Measurements from ENCODE around the gene BRCA2.

BRCA2 gene

DNA sequence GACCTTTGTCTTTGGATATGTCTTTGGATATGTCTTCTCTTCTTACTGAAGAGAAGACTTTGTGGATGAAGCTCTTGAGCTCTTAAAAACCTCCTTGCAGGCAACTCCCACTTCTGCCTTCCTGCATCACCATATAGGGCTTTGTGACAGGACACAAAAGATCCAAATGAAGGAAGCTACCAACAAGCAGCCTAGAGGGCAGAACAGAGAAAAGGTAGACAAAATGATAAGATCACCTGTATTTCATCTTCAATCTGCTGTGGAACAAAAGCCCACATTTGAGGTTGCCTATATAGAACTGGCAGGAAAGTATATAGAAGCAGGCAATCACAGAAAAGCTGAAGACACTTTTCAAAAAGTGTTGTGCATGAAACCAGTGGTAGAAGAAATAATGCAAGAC is 70.1 kb downstream of the BRCA2 start:
- no peak for DNase-seq (ENCODE audit: low spot score)

DNA sequence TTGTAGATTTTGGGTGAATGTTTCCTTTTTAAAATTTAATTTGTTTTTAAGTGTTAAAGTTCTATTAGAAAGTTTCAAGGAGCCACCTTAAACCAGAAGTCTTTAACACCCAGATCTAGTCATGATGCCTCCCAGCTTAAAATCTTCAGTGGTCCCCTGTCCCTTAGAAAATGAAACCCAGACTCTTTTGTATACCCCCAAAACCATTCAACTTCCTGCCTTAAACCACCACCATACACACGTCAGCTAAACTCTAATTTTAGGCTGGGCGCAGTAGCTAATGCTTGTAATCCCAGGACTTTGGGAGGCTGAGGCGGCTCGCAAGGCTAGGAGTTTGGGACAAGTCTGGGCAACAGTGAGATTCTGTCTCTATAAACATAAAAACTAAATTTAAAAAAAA is 74.7 kb downstream of the BRCA2 start:
- no peak for DNase-seq (ENCODE audit: low spot score)

DNA sequence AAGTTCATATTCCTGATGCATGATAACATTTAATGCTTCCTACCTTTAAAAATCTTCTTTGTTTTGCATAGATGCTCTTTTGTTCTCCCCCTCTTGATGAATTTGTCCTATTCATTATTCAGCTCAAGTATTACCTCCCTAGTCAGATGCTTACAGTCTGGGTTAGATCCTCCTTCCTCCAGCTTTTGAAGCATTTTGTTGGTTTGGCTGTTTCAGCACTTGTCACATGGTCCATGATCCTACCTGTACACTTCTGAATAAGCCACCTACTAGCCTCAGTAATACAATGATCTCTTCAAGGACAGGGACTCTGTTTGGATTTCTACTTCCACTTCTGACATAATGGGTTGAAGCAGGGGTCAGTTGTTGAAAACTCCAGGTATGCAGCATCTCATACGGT is 75.2 kb downstream of the BRCA2 start:
- DNase-seq (ENCODE audit: low spot score) = no peak

DNA sequence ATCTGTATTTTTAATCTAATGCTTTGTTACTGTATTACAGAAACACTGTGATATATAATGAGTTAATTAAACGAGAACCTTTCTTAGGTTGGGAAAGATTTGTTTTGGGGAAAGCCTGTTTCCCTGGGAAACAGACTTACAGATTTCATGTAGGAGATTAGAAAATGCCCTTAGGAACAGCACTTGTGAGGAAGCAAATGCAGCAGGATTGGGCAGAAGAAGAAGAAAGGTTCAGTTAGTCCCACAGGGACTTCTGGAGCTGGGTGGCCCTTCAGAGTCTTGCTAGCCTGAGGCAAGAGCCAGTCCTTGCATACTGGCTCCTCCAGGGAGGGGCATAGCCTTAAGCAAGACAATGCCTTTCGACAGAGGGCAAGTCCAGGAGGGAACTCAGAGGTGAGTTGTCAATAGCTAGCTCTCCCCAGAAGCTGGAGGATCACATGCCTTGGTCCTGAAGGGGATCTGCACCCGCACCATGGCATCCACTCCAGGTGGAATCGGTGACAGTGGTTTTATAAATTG is 75.9 kb downstream of the BRCA2 start:
- no peak for DNase-seq (ENCODE audit: low spot score)

DNA sequence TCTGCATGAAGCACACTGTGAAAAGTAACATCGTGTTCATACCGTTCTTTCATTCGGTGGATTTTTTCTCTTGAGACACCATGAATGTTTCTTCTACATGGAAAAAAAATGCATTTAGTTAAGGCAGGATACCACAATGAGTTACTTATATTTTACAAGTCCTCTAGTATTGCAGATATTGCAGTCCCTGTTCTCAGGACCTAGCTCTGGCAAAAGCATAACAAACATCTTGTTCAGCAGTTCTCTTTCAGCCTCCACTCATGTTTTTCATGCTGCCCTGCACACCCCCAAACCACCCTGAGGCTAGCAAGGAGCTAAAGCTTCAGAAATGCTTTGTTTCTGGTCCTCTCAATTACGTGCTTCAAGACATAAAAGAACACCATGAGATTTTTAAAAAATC is 87.8 kb downstream of the BRCA2 start:
- DNase-seq (ENCODE audit: low spot score) = no peak

DNA sequence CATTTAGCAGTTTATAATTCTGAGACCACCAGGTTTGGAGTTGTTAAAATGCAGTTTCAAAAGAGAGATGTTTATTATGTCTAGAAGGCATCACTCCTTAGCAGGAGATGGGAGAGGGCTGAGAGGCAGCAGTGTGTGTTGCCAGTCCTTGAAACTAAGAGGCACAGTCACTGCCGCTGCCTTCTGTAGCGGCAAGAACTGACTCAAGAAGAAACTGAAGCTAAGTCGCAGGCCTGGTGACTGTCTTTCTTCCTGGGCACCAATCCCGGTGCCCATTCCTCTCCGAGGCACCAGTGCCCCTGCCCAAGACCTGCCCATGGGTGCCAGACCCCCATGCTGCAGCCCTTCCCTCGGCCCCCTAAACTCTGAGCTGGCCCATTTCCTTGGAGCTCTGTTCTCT is 92.5 kb downstream of the BRCA2 start:
- DNase-seq (ENCODE audit: low spot score) = no peak

DNA sequence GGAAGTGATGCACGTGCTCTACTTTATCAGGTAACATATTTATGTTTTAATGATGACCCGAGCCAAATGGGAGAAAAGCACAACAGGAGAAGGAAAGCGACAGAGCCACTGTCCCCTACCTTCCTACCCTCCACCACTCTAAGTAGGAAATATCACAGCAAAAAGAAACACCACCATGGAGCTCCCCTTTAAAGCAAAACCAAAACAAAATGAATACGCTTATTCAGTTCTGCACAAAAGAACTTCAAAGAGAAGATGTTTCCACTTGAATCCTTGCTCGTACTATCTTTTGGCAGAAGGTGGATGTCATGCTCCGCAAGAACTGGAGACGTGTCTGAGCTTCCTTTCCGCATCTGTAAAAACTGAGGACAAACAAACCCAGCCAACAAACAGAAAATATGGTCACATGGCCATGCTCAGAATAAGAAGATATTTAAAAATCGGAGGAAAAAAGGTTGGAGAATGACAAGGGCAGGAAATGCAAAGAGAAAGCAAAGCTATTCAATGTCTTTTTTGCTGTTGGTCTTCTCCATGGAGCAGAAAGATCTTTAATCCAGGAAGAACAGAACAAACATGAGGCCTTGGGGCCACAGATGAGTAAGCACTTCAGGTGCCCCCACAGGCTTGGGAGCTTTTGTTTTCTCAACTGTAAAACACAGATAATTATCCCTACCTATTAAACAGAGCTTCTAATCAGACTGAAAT is 93.1 kb downstream of the BRCA2 start:
- no peak for DNase-seq (ENCODE audit: low spot score)

DNA sequence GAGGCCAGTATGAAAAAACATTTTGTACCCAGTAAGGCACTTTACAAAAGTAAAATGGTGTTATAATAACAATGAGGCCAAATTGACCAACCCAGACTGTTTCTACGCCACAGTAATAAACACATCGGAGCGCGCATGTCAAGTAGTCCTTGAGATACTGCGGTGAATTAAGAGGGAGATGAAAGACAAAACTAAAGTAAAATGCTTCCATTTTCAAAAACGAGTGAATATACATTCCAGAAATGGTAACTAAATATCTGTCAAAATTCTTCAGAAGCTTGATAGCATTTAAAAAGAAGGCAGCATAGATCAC is 93.6 kb downstream of the BRCA2 start:
- DNase-seq (ENCODE audit: low spot score) = no peak

DNA sequence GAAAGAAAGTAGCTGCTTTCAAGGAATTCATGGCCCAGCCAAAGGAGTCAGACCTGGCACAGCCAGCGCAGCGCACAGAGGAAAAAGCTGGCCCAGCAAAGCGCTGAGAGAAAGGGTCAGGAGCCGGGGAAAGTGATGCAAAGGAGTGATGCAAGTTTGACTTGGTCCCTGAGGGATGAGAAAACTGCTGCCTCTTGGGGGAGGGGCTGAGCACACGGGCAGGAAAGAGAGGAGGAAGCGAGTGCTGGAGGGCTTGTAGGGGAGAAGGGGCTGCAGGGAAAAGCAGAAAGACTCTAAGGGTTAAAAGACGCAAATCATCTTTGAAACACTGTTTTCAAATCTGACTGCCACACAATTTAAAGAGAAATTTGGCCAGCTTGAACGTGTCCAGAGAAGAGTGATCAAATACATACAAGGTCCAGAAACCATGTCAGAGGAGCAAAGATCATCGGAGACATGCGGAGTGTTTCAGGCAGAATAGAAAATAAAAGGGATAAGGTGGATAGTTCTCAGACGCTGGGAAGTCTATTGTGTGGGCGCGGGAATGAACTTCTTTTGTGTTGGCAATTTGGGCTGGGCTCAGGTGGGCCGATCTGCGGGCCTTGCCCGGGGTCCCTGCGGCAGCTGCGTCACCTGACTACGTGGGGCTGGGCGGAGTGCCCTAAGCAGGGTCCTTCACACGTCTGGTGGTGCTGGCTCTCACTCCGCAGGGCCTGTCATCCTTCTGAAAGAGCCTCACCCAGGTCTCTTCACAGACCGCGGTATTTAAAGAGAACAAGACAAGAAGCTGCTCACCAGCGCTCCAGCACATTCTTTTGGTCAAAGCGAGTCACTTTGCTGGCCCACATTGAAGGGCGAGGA is 94.5 kb downstream of the BRCA2 start:
- peak; percentile 43 for DNase-seq (ENCODE audit: low spot score)

DNA sequence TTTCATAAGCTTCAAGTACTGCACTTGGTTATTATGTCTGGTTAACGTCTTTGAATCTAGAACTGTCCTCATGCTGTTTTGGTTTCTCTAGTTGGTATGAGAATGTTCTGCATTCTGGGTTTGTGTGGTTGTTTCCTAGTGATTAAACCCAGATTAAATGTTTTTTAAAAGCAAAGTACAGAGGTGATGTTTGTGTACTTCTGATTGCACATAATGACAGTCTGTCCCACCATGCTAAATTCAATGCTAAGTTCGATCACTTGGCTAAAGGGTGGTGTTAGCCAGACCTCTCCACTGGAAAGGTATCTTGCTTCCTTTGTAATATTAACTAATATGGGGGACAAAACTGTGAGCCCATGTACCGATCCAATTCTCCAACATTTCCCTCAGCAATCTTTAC is 98.0 kb downstream of the BRCA2 start:
- no peak for DNase-seq (ENCODE audit: low spot score)

DNA sequence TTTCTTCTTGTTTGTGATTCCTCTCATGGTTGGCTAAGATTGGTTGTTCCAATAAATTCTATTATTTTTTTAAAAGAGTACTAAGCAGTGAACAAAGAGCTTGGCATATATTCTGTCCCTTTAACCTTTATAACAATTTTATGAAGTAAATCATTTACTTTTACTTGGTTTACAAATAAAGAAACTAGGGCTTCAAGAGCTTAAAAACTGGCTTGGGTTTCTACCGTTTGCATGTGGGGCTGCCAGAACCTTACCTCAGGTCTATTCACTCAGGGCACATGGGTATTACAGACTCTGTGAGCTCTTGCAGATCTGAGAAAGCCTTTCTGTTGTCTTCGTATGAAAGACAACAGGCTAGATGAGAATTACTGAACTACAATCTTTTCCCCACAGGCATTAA is 99.3 kb downstream of the BRCA2 start:
- DNase-seq (ENCODE audit: low spot score) = no peak

DNA sequence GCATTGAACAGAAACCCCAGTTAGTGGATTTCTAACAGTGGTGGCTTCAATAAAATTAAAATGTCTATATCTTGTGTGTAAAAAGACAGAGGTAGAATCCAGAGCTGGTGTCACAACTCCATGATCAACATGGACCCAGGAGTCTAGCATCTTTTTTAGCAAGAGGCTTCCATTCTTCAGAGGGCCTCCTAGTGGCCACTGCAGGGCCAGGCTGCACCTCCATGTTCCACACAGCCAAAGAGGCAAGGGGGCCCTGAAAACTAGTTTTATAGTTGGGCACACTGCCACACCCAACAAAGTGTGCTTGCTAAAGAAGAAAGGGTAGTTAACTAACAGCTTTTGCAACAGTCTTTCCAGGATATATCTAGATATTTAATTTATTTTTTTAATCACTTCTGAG is 99.7 kb downstream of the BRCA2 start:
- DNase-seq (ENCODE audit: low spot score) = peak; percentile 6

DNA sequence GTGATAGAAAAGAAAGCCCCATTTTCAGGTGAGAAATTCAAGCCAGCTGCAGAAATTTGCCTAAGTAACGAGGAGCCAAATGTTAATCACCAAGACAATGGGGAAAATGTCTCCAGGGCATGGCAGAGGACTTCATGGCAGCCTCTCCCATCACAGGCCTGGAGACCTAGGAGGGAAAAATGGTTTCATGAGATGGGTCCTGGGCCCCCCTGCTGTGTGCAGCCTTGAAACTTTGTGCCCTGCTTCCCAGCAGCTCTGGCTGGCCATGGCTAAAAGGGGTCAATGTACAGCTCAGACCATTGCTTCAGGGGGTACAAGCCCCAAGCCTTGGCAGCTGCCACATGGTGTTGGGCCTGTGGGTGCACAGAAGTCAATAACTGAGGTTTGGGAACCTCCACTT is 102.7 kb downstream of the BRCA2 start:
- no peak for DNase-seq (ENCODE audit: low spot score)

DNA sequence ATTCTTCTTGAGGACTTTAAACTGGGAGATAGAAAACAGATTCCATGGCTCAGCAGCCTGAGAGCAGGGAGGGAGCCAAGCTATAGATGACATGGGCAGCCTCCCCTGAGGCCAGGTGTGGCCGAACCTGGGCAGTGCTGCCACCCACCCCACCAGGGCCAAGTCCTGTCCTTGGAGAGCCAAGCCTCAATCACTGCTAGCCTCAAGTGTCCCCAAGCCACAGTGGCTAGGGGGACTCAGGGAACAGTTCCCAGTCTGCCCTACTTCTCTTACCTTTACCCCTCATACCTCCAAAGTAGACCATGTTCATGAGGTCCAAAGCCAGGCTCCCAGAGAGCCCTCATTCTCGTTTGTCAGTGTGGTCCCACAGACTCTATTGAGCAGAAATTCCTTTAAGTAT is 104.6 kb downstream of the BRCA2 start:
- DNase-seq (ENCODE audit: low spot score) = no peak

DNA sequence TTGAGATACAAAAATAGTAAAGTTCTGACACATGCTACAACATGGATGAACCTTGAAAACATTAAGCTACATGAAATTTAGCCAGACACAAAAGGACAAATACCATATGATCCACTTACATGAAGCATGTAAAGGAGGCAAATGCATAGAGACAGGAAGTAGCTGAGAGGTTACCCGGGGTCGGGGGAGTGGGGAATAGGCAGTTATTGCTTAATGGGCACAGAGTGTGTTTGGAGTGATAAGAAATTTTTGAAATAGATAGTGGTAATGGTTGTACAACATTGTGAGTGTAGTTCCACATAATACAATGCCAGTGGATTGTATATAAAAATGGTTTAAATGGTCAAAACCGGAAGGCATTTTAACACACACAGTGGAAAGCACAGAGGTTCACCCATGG is 108.3 kb downstream of the BRCA2 start:
- no peak for DNase-seq (ENCODE audit: low spot score)

DNA sequence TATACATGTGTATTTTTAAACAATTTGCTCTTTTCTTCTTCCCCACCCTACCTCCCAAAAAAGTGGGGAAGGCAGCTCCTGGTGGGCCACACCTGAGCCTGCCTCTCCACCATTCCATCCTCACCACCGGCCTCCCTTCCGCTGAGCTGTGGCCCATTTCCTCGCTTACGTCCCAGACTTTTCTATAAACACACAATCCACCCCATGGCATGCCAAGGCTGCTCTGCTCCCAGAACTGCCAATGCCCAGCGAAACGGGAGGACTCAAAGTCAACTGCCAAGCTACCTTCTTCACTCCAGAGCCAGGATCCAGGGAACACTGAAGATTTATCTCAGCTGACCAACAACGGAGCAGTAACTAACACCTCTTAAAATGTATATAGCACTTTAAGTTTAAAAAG is 109.8 kb downstream of the BRCA2 start:
- no peak for DNase-seq (ENCODE audit: low spot score)

DNA sequence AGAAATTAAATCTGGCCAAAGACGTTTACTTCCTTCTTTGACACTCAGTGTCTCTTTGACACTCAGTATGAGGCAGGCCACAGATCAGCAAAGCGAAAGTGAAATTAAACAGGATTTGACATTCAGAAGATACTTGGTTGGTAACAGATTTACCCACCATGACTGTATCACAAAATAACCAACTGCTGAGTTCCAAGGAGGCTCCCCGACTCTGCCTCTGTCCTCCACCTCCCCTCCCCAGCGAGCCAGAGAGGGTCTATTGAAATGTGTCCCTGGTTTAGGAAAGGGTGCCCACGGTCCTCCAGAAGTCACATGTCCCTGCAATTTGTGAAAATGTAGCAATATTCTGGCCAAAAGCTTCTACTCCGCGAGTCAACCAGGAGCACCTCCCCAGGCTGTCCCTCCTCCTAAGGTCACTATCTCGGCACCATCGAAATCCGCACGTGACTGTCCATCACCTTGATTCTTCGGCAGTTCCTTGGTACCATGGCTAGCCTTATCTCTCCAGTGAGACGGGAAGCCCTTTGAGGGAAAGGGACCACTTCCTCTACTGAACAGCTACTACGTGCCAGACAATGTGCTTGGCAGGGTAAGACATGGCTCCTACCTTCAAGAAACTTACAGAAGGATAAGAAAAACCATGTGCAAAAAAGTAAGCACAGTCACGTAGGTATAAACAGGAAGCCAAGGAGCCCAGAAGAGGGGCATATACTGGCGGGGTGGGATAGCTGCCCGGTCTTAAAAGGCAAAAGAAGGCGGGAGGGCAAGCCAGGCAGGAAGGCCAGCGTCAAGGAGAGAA is 111.1 kb downstream of the BRCA2 start:
- DNase-seq (ENCODE audit: low spot score) = peak; percentile 72

DNA sequence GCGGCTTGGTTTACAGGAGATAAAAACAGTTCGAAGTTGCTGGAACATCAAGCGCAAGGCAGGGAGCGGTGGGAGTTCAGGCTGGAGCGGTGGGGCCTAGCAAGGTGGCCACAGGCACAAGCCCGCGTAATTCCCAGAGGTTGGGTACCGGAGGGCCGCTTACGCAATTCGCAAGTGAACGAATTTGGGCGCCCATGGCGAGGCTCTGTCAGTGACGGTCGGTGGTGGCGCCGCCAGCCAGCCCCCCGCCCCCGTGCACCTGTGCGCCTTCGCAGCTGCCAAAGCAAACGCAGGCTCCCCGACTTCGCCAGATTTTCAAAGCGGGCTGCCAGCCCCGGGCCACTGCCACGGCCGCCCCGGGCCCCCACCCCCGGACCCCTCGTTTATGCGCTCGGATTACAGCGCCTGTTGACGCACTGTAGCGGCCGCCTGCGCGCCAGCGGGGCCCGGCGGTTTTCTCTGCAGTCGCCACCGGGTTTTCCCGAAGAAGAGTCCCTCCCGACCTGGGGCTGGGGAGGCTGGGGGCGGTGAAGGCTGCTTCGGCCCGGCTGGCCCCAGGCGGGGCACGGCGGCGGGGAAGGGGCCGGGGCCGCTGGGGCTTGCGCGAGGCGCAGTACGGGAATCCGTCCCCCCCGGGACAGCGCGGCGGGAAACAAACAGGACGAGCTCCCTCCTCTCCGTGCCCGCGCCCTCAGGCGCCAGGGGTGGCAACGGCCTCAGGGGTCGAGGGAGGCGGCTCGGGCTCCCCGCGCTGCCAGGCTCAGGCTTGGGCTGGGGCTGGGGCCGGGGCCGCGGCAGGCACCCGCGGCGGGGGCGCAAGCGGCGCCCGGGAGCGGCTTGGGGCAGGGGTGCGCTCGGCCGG is 111.9 kb downstream of the BRCA2 start:
- DNase-seq (ENCODE audit: low spot score) = peak; percentile 18

DNA sequence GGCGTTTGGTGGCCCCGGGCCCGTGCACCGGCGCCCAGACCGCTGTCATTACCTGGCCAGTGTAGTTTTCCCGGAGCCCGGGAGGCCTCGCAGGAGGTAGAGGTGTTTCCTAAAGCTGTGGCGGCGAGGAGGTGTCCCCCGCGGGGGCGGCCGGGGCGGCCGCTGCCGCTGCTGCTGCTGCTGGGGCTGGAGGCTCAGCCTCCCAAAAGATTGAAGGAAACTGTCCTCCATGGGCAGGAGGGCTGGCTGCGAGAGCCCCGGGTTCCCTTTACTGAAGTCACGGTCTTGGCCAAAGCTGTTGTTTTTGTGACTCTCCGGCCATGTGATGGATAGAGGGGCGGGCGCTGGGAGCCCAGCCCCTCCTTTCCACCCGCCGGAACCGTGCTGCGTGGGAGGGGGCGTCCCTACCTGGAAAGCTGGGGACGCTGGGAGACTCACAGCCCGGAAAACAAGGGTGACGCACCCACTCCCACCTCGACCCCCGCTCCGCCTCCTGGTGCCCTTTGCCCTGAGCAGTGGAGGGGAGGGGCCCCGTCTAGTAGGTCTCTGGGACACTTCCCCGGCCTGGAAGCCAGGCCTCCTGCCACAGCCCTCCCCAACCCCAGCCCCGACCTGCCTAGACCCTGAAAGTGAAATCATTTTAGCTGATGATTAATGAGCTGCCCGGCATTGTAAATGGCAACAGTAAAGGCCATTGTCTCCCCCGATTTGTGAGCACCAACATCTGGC is 112.7 kb downstream of the BRCA2 start, which contains the start of gene N4BP2L1:
N4BP2L1 (minus strand) TSS at position 279 of the 729 bp plus-strand sequence; CDS start at position 231, 48 bp downstream.
- peak; percentile 80 for DNase-seq (ENCODE audit: low spot score)

DNA sequence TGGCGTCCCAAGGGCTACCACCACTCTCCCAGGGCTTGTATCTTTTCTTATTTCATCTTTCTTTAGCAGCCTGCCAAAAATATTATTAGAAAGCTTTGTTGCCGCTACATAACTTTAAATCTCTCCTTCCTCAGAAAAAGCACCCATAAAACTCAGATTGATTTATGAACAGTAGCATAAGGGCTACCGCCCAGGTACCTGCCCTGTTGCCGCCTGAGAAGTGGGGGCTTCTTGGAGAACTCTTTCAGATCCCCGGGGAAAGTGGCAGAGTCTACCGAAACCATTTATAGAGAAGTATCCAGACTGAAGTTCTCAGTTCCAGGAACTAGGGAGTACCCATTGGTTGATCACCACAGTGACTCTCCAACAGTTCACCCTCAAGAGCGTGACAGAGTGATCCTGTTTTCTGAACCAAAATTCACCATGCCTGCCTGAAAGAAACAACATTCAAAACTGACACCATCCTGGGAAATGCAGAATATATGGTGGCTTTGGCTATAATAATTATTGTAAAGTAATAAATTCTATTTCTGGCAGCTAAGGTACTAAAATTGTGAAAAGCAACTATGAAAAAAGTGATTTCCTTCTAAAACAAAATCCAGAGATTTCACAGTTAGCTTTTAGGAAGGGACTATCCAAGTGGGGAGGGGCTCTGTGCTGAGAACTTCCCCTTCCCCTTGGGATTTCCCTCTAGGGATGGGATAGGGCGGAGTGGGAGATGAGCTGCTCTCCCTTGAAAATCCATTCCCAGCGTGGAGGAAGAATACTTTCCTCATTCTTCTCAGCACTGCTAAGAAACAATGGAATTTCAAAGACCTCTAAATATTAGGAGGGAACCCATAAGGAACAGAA is 113.5 kb downstream of the BRCA2 start:
- DNase-seq (ENCODE audit: low spot score) = peak; percentile 16

Data from kidney tubule cell (primary cell).